H9 (cell line): ENCODE data around the gene YIPF3. TPM values are rescaled to one million over a fixed set of nuclear protein-coding genes. Genes with fewer than 3 reads are reported as not detected.
"Not testable (repeated sequence)": the region's sequence is repeated elsewhere in the genome, so short reads cannot be mapped to it uniquely, and the experiment has no call there.

Experiments used
- DNase-seq: peaks from one replicate; pipeline ENCODE4 v3.0.0-alpha.2; 2017
- H2AFZ ChIP-seq: one replicate; pipeline ENCODE4 v1.6.1; 2013; ENCODE audit warnings: mild to moderate bottlenecking, low read length, control low read depth, moderate library complexity
- H2AK5ac ChIP-seq: 2 replicates; pipeline ENCODE4 v1.6.1; 2013; ENCODE audit warnings: low read length, control low read depth, mixed read lengths; ENCODE audit not compliant: insufficient read length
- H2BK120ac ChIP-seq: one replicate; pipeline ENCODE4 v1.6.1; 2013; ENCODE audit warnings: low read depth, mild to moderate bottlenecking, low read length, control low read depth, inconsistent platforms; ENCODE audit not compliant: poor library complexity, severe bottlenecking
- H2BK12ac ChIP-seq: 2 replicates; pipeline ENCODE4 v1.6.1; 2013; ENCODE audit warnings: low read length, control low read depth, mixed read lengths, low read depth; ENCODE audit not compliant: insufficient read length
- H2BK15ac ChIP-seq: 2 replicates; pipeline ENCODE4 v1.6.1; 2013; ENCODE audit warnings: low read depth, low read length, control low read depth
- H2BK20ac ChIP-seq: one replicate; pipeline ENCODE4 v1.6.1; 2013; ENCODE audit warnings: low read depth, mild to moderate bottlenecking, low read length, control low read depth, inconsistent platforms; ENCODE audit not compliant: poor library complexity, severe bottlenecking
- H2BK5ac ChIP-seq: 2 replicates; pipeline ENCODE4 v1.6.1; 2013; ENCODE audit warnings: low read length, control low read depth, mixed read lengths; ENCODE audit not compliant: insufficient read length
- H3K14ac ChIP-seq: 2 replicates; pipeline ENCODE4 v1.6.1; 2013; ENCODE audit warnings: low read length, control low read depth; ENCODE audit not compliant: insufficient read depth
- H3K18ac ChIP-seq: 2 replicates; pipeline ENCODE4 v1.6.1; 2013; ENCODE audit warnings: low read depth, mild to moderate bottlenecking, mixed read lengths, low read length, control low read depth; ENCODE audit not compliant: insufficient read length
- H3K23ac ChIP-seq: 2 replicates; pipeline ENCODE4 v1.6.1; 2013; ENCODE audit warnings: low read length, control low read depth, mixed read lengths, low read depth; ENCODE audit not compliant: insufficient read length
- H3K23me2 ChIP-seq: 2 replicates; pipeline ENCODE4 v1.6.1; 2013; ENCODE audit warnings: low read depth, mild to moderate bottlenecking, mixed read lengths, low read length, control low read depth; ENCODE audit not compliant: insufficient read length, poor library complexity, severe bottlenecking
- H3K27ac ChIP-seq: 2 replicates; pipeline ENCODE4 v1.5.1; 2013; ENCODE audit warnings: low read length, control low read depth, mixed read lengths, low read depth; ENCODE audit not compliant: insufficient read length
- H3K27me3 ChIP-seq: 2 replicates; pipeline ENCODE4 v1.6.1; 2013; ENCODE audit warnings: low read length, control low read depth, inconsistent platforms; ENCODE audit not compliant: insufficient read depth
- H3K4ac ChIP-seq: 2 replicates; pipeline ENCODE4 v1.6.1; 2013; ENCODE audit warnings: low read depth, mild to moderate bottlenecking, control low read depth, inconsistent platforms, low read length, moderate library complexity
- H3K4me1 ChIP-seq: 2 replicates; pipeline ENCODE4 v1.6.1; 2013; ENCODE audit warnings: low read length, control low read depth, inconsistent platforms; ENCODE audit not compliant: insufficient read depth
- H3K4me2 ChIP-seq: 2 replicates; pipeline ENCODE4 v1.6.1; 2013; ENCODE audit warnings: low read length, control low read depth, mixed read lengths; ENCODE audit not compliant: insufficient read length, insufficient read depth
- H3K56ac ChIP-seq: 2 replicates; pipeline ENCODE4 v1.6.1; 2013; ENCODE audit warnings: low read depth, mild to moderate bottlenecking, mixed read lengths, low read length, control low read depth; ENCODE audit not compliant: insufficient read length
- H3K79me1 ChIP-seq: 2 replicates; pipeline ENCODE4 v1.6.1; 2013; ENCODE audit warnings: low read depth, mild to moderate bottlenecking, moderate library complexity, low read length, control low read depth, inconsistent platforms; ENCODE audit not compliant: insufficient read depth, poor library complexity, severe bottlenecking
- H3K79me2 ChIP-seq: 2 replicates; pipeline ENCODE4 v1.6.1; 2013; ENCODE audit warnings: low read length, control low read depth, inconsistent platforms; ENCODE audit not compliant: insufficient read depth
- H3K9ac ChIP-seq: 2 replicates; pipeline ENCODE4 v1.6.1; 2013; ENCODE audit warnings: low read length, control low read depth, mixed read lengths; ENCODE audit not compliant: insufficient read length; ENCODE audit errors: extremely low read depth
- H3K9me3 ChIP-seq: one replicate; pipeline ENCODE4 v1.6.1; 2013; ENCODE audit warnings: low read depth, low read length, inconsistent platforms; ENCODE audit not compliant: control insufficient read depth
- H3T11ph ChIP-seq: one replicate; pipeline ENCODE4 v1.6.1; 2013; ENCODE audit warnings: mild to moderate bottlenecking, low read length, control low read depth, inconsistent platforms
- H4K20me1 ChIP-seq: one replicate; pipeline ENCODE4 v1.6.1; 2013; ENCODE audit not compliant: control insufficient read depth, insufficient read length, insufficient read depth
- H4K5ac ChIP-seq: 2 replicates; pipeline ENCODE4 v1.6.1; 2013; ENCODE audit warnings: low read depth, mild to moderate bottlenecking, mixed read lengths, low read length, control low read depth; ENCODE audit not compliant: insufficient read length
- H4K8ac ChIP-seq: replicated peaks from 2 replicates; pipeline ENCODE4 v1.6.1; 2013; ENCODE audit warnings: low read length, control low read depth, mixed read lengths, low read depth; ENCODE audit not compliant: insufficient read length
- H4K91ac ChIP-seq: 2 replicates; pipeline ENCODE4 v1.6.1; 2013; ENCODE audit warnings: low read depth, mild to moderate bottlenecking, moderate library complexity, mixed read lengths, low read length, control low read depth; ENCODE audit not compliant: insufficient read length
- H3K27ac Mint-ChIP-seq, 3 experiments: 2 replicates in 2 of 3; 3 replicates in 1 of 3; pipeline ENCODE4 v1.8.0; 2020 to 2021; ENCODE audit warnings: mixed read lengths in 3 of 3, mild to moderate bottlenecking in 1 of 3, moderate library complexity in 1 of 3
- H3K27me3 Mint-ChIP-seq: 2 replicates; pipeline ENCODE4 v1.8.0; 2021; ENCODE audit warnings: low read depth, mild to moderate bottlenecking, moderate library complexity, mixed read lengths
- H3K36me3 Mint-ChIP-seq, 3 experiments: 2 replicates in 2 of 3; 3 replicates in 1 of 3; pipeline ENCODE4 v1.8.0; 2020 to 2021; ENCODE audit warnings: low read depth in 3 of 3, mixed read lengths in 3 of 3; ENCODE audit not compliant: insufficient read depth in 1 of 3
- H3K4me1 Mint-ChIP-seq, 2 experiments: 2 replicates each; pipeline ENCODE4 v1.8.0; 2020; ENCODE audit warnings: mixed read lengths in 2 of 2
- H3K4me3 Mint-ChIP-seq, 2 experiments: 2 replicates in 1 of 2; 3 replicates in 1 of 2; pipeline ENCODE4 v1.8.0; 2020 to 2021; ENCODE audit warnings: mild to moderate bottlenecking in 2 of 2, mixed read lengths in 2 of 2, moderate library complexity in 1 of 2
- H3K9me3 Mint-ChIP-seq, 2 experiments: 2 replicates in 1 of 2; 3 replicates in 1 of 2; pipeline ENCODE4 v1.8.0; 2020; ENCODE audit warnings: mild to moderate bottlenecking in 2 of 2, mixed read lengths in 2 of 2, moderate library complexity in 1 of 2
- CTCF ChIP-seq: fragments of 200-600 bp; sonication (generic); conservative IDR thresholded peaks from 3 replicates; pipeline ENCODE4 v1.8.0; 2021; ENCODE audit warnings: antibody characterized with exemption, mild to moderate bottlenecking
- WGBS: extraction: QIAGEN DNeasy Blood & Tissue Kit; methylation state at CpG from one replicate; pipeline ENCODE4 v1.1.7; 2013; ENCODE audit warnings: missing lambda C conversion rate, low lambda C conversion rate, mixed read lengths; ENCODE audit not compliant: insufficient read length; ENCODE audit errors: extremely low coverage; 5-methylcytosine and 5-hydroxymethylcytosine counted together
- total RNA-seq: library from RNA; stranded (reverse); gene quantifications from 2 replicates; pipeline ENCODE4 v1.2.1, GENCODE V29; 2021

Gene YIPF3
- total RNA-seq, 1 experiment from 2014 or later, result 84.5 TPM

GRCh38 chr6:43540507-43540906, 23.8 kb upstream of the YIPF3 start:
- no peaks in the 10 kb centered on the region for H3K9me3 ChIP-seq
- H2BK5ac ChIP-seq, result no peak overlapping the region
- no peak overlapping the region for H3K18ac ChIP-seq
- H4K91ac ChIP-seq, result no peak overlapping the region
- H3K27ac ChIP-seq, result no peak overlapping the region
- H3K4me1 ChIP-seq, result no peaks in the 10 kb centered on the region
- no peak overlapping the region for H2BK20ac ChIP-seq
- no peak overlapping the region for H2BK15ac ChIP-seq
- H3K4me3 Mint-ChIP-seq, result no peak overlapping the region
- H3K36me3 Mint-ChIP-seq, result peaks cover 30 to 74% (median 58%) of the 10 kb centered on the region in 3 experiments; a peak in 6 of 7 replicates
- DNase-seq, result no peak
- H3K23ac ChIP-seq, result no peak overlapping the region
- no peaks in the 10 kb centered on the region for H3K79me1 ChIP-seq
- no peak overlapping the region for H3K14ac ChIP-seq
- H3K27ac Mint-ChIP-seq, result no peak overlapping the region
- H3K23me2 ChIP-seq, result no peaks in the 10 kb centered on the region
- H4K8ac ChIP-seq, result no peak overlapping the region
- no peaks in the 10 kb centered on the region for H4K20me1 ChIP-seq
- no peaks in the 10 kb centered on the region for H3K4me1 Mint-ChIP-seq
- H3K9me3 Mint-ChIP-seq, result no peaks in the 10 kb centered on the region
- no peaks in the 10 kb centered on the region for H3K27me3 ChIP-seq
- TF ChIP-seq CTCF, result no peak
- H3K4ac ChIP-seq, result no peak overlapping the region
- no peak overlapping the region for H2BK120ac ChIP-seq
- H3T11ph ChIP-seq, result no peak overlapping the region
- H2AFZ ChIP-seq, result no peak overlapping the region
- no peak overlapping the region for H3K56ac ChIP-seq
- H2AK5ac ChIP-seq, result no peak overlapping the region
- no peak overlapping the region for H3K4me2 ChIP-seq
- H3K27me3 Mint-ChIP-seq, result no peaks in the 10 kb centered on the region
- no peak overlapping the region for H2BK12ac ChIP-seq
- no peak overlapping the region for H4K5ac ChIP-seq
- no peaks in the 10 kb centered on the region for H3K79me2 ChIP-seq
- no CpG with 5 or more reads among the region's 5 CpGs for WGBS
- no peak overlapping the region for H3K9ac ChIP-seq

GRCh38 chr6:43539409-43539808, 22.7 kb upstream of the YIPF3 start:
- not testable (repeated sequence) for H3K4me1 ChIP-seq, H2BK20ac ChIP-seq, H3K4me1 Mint-ChIP-seq, H2AK5ac ChIP-seq, H3K14ac ChIP-seq, H3K23ac ChIP-seq, H3T11ph ChIP-seq, H4K8ac ChIP-seq, H3K18ac ChIP-seq, H2BK15ac ChIP-seq, H3K4ac ChIP-seq, H3K79me2 ChIP-seq, H3K56ac ChIP-seq, H4K20me1 ChIP-seq, DNase-seq, H3K23me2 ChIP-seq, H3K79me1 ChIP-seq, H3K27ac ChIP-seq, H4K5ac ChIP-seq, H2BK120ac ChIP-seq, H3K27me3 Mint-ChIP-seq, H2AFZ ChIP-seq, H4K91ac ChIP-seq, H3K27ac Mint-ChIP-seq, H3K4me2 ChIP-seq, H3K27me3 ChIP-seq, H3K9me3 Mint-ChIP-seq, H3K4me3 Mint-ChIP-seq, H3K9me3 ChIP-seq, H2BK12ac ChIP-seq, H3K9ac ChIP-seq, H2BK5ac ChIP-seq
- peaks cover 28 to 76% (median 51%) of the 10 kb centered on the region in 3 experiments; a peak in 6 of 7 replicates for H3K36me3 Mint-ChIP-seq
- WGBS, result no CpG with 5 or more reads among the region's 20 CpGs
